PFSK-1 (cell line): ENCODE data around the gene GMDS.

Experiments used
- POLR2AphosphoS5 ChIP-seq: IDR thresholded peaks from 2 replicates; pipeline ENCODE4 v1.6.1; 2012; ENCODE audit warnings: low read depth, mild to moderate bottlenecking, control low read depth, low read length, moderate library complexity
- SIN3A ChIP-seq: IDR thresholded peaks from 2 replicates; pipeline ENCODE4 v1.6.1; 2012; ENCODE audit warnings: mild to moderate bottlenecking, low read length, moderate library complexity, borderline replicate concordance; ENCODE audit not compliant: insufficient read depth
- TAF1 ChIP-seq: IDR thresholded peaks from 2 replicates; pipeline ENCODE4 v1.6.1; 2012; ENCODE audit warnings: low read length, control low read depth, borderline replicate concordance; ENCODE audit not compliant: insufficient read depth

DNA sequence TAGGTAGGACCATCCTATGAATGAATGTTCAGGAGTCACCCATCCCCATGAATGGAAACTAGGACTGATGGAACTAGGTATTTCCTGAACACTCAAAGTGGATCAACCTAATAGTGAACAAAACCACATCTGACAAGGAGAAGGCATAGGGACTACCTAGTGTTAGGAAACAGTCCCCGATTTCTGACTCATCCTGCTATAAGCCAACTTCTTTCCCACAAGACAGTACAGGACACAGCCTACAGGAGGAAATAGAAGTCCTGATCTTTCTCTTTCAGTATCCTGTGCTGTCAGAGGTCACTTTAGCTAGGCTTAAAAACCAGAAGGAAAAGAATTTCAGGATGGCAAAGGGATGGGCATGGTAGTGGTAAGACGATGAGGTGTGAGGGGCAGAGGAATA lies 19.5 kb upstream of the GMDS start:
- no peak for TF ChIP-seq SIN3A
- TF ChIP-seq TAF1 = no peak
- TF ChIP-seq POLR2AphosphoS5 = no peak
